Astrocyte (in vitro differentiated cells and primary cell): Measurements from ENCODE around the gene C3orf20. TPM values are rescaled to one million over a fixed set of nuclear protein-coding genes. Genes with fewer than 3 reads are reported as not detected.

Experiments used
- DNase-seq: peaks from one replicate; pipeline ENCODE4 v3.0.0-alpha.2; 2010; ENCODE audit warnings: low read depth
- FAIRE-seq: peaks from 2 replicates; lab custom pipeline; 2011; peaks lifted over from hg19 to GRCh38; lab: Jason Lieb, UNC
- H2AFZ ChIP-seq: 2 replicates; pipeline ENCODE4 v1.6.0; 2012; ENCODE audit warnings: low read depth, low read length, inconsistent platforms
- H3K27ac ChIP-seq: 2 replicates; pipeline ENCODE4 v1.5.1; 2011; ENCODE audit warnings: low read depth, low read length, inconsistent platforms
- H3K27me3 ChIP-seq: 2 replicates; pipeline ENCODE4 v1.6.0; 2011; ENCODE audit warnings: low read length, inconsistent platforms; ENCODE audit not compliant: insufficient read depth
- H3K36me3 ChIP-seq: 2 replicates; pipeline ENCODE4 v1.5.1; 2011; ENCODE audit warnings: low read length, inconsistent platforms; ENCODE audit not compliant: insufficient read depth
- H3K4me1 ChIP-seq: 2 replicates; pipeline ENCODE4 v1.5.1; 2011; ENCODE audit warnings: low read length, inconsistent platforms; ENCODE audit not compliant: insufficient read depth
- H3K4me2 ChIP-seq: 2 replicates; pipeline ENCODE4 v1.6.0; 2012; ENCODE audit warnings: low read length, inconsistent platforms
- H3K4me3 ChIP-seq: 2 replicates; pipeline ENCODE4 v1.5.1; 2011; ENCODE audit warnings: low read depth, mild to moderate bottlenecking, low read length, inconsistent platforms; ENCODE audit not compliant: insufficient read depth
- H3K79me2 ChIP-seq: 2 replicates; pipeline ENCODE4 v1.6.0; 2012; ENCODE audit warnings: mild to moderate bottlenecking, low read length, inconsistent platforms; ENCODE audit not compliant: insufficient read depth
- H3K9ac ChIP-seq: 2 replicates; pipeline ENCODE4 v1.6.0; 2012; ENCODE audit warnings: mild to moderate bottlenecking, low read length, inconsistent platforms
- H3K9me3 ChIP-seq: 2 replicates; pipeline ENCODE4 v1.5.1; 2012; ENCODE audit warnings: low read depth, mild to moderate bottlenecking, low read length, inconsistent platforms; ENCODE audit not compliant: insufficient read depth
- H4K20me1 ChIP-seq: 2 replicates; pipeline ENCODE4 v1.6.0; 2012; ENCODE audit warnings: low read length, inconsistent platforms; ENCODE audit not compliant: insufficient read depth
- H3K27ac Mint-ChIP-seq: one replicate; pipeline ENCODE4 v1.8.0; 2021; ENCODE audit warnings: mild to moderate bottlenecking, mixed read lengths; ENCODE audit not compliant: unreplicated experiment
- H3K27me3 Mint-ChIP-seq: one replicate; pipeline ENCODE4 v1.8.0; 2021; ENCODE audit warnings: low read depth, mixed read lengths; ENCODE audit not compliant: unreplicated experiment
- H3K36me3 Mint-ChIP-seq: one replicate; pipeline ENCODE4 v1.8.0; 2021; ENCODE audit warnings: low read depth, mixed read lengths; ENCODE audit not compliant: unreplicated experiment
- H3K4me1 Mint-ChIP-seq: one replicate; pipeline ENCODE4 v1.8.0; 2021; ENCODE audit warnings: low read depth, mixed read lengths; ENCODE audit not compliant: unreplicated experiment
- H3K4me3 Mint-ChIP-seq: one replicate; pipeline ENCODE4 v1.8.0; 2021; ENCODE audit warnings: mild to moderate bottlenecking, moderate library complexity, mixed read lengths; ENCODE audit not compliant: unreplicated experiment
- H3K9me3 Mint-ChIP-seq: one replicate; pipeline ENCODE4 v1.8.0; 2021; ENCODE audit warnings: mild to moderate bottlenecking, mixed read lengths; ENCODE audit not compliant: unreplicated experiment
- EZH2 ChIP-seq: IDR thresholded peaks from 2 replicates; pipeline ENCODE4 v1.6.1; 2012; ENCODE audit warnings: mild to moderate bottlenecking, low read length, inconsistent platforms; ENCODE audit not compliant: insufficient read depth
- total RNA-seq: library from RNA; stranded (reverse); gene quantifications from 2 replicates; pipeline ENCODE4 v1.2.1, GENCODE V29; 2021
- TF ChIP-seq, protein P1 (sequence below): IDR thresholded peaks from 2 replicates; pipeline ENCODE4 v1.5.1; 2011; ENCODE audit warnings: low read depth, mild to moderate bottlenecking, inconsistent platforms, low read length, moderate library complexity; ENCODE audit not compliant: insufficient read depth

The C3orf20 gene
- total RNA-seq, 1 donor from 2014 or later = 0.16 TPM

- H3K9me3 ChIP-seq = no peaks in the 10 kb centered on the region
- DNase-seq = no peak
- no peaks in the 10 kb centered on the region for H3K79me2 ChIP-seq
- no peak overlapping the region for H3K4me2 ChIP-seq
- no peak overlapping the region for H3K27ac ChIP-seq
- no peaks in the 10 kb centered on the region for H3K9me3 Mint-ChIP-seq
- no peaks in the 10 kb centered on the region for H4K20me1 ChIP-seq
- no peak overlapping the region for H3K27ac Mint-ChIP-seq
- no peaks in the 10 kb centered on the region for H3K4me1 ChIP-seq
- no peaks in the 10 kb centered on the region for H3K36me3 ChIP-seq
- H3K36me3 Mint-ChIP-seq = peaks cover 1% of the 10 kb centered on the region
- H3K27me3 Mint-ChIP-seq = peaks cover 32% of the 10 kb centered on the region
- TF ChIP-seq, protein P1, sequence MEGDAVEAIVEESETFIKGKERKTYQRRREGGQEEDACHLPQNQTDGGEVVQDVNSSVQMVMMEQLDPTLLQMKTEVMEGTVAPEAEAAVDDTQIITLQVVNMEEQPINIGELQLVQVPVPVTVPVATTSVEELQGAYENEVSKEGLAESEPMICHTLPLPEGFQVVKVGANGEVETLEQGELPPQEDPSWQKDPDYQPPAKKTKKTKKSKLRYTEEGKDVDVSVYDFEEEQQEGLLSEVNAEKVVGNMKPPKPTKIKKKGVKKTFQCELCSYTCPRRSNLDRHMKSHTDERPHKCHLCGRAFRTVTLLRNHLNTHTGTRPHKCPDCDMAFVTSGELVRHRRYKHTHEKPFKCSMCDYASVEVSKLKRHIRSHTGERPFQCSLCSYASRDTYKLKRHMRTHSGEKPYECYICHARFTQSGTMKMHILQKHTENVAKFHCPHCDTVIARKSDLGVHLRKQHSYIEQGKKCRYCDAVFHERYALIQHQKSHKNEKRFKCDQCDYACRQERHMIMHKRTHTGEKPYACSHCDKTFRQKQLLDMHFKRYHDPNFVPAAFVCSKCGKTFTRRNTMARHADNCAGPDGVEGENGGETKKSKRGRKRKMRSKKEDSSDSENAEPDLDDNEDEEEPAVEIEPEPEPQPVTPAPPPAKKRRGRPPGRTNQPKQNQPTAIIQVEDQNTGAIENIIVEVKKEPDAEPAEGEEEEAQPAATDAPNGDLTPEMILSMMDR = no peak
- TF ChIP-seq EZH2 = no peak
- no peak overlapping the region for H3K9ac ChIP-seq
- no peak overlapping the region for H2AFZ ChIP-seq
- no peaks in the 10 kb centered on the region for H3K4me1 Mint-ChIP-seq
- peaks cover 7% of the 10 kb centered on the region for H3K27me3 ChIP-seq
- no peak for FAIRE-seq
- H3K4me3 ChIP-seq = no peak overlapping the region
- no peak overlapping the region for H3K4me3 Mint-ChIP-seq
Measured at GRCh38 chr3:14784087-14784681, 109.2 kb downstream of the C3orf20 start.

DNA sequence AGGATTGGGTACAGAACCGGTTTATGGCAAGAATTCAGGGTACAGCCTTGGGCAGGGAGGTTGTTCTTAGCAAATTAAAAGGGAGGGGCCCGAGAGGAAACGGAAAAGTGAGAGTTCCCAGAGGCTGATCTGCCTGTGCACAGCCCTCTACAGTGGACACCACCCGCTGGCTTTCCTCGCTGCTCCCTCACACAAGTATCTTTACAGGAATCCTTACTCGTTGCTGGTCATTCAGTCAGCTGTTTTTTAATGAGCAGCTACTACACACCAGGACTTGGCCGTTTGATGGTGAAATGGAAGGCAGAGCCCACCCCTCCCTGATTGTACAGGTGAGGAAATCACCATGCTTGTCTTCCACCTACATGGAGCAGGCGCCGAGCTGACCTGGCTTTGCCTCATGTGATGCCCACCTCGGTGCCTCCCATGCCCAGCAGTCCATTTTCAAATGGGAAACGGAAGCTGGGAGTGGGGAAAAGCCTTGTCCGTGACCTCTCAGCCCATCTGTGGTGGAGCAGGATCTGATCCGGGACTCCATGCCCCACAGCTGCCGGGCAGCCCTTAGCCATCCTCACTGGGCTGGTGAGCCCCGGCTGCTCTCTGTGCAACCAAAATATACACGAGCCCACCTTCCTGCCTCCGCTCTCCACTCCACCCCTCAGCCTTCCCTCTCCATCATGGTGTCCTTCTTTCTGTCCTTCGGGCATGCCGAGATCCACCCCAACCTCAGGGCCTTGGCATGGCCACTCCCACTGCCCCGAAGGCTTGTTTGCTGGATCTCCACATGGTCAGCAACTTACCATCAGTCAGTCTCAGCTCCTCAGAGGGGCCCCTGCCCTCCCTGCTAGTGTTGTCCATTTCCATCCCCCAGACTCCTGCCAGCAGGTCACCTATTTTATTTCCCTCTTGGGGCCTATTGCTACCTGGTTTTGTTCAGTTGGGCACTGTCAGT is 110.5 kb downstream of the C3orf20 start:
- Mint-ChIP-seq H3K4me1 (no peaks in the 10 kb centered on the region), H3K27ac (no peak overlapping the region), H3K27me3 (peaks cover 41% of the 10 kb centered on the region), H3K9me3 (no peaks in the 10 kb centered on the region), H3K36me3 (peaks cover 1% of the 10 kb centered on the region), H3K4me3 (no peak overlapping the region)
- Histone ChIP-seq H3K9ac (no peak overlapping the region), H3K4me2 (no peak overlapping the region), H4K20me1 (no peaks in the 10 kb centered on the region), H3K36me3 (no peaks in the 10 kb centered on the region), H2AFZ (no peak overlapping the region), H3K4me3 (no peak overlapping the region), H3K27me3 (peaks cover 12% of the 10 kb centered on the region), H3K27ac (no peak overlapping the region), H3K79me2 (no peaks in the 10 kb centered on the region), H3K4me1 (no peaks in the 10 kb centered on the region), H3K9me3 (no peaks in the 10 kb centered on the region)
- no peak for TF ChIP-seq EZH2
- TF ChIP-seq, protein P1 = no peak
- no peak for DNase-seq
- no peak for FAIRE-seq
